ENCODE data around the gene KNOP1. TPM values are rescaled to one million over a fixed set of nuclear protein-coding genes. Genes with fewer than 3 reads are reported as not detected.
"Not testable (repeated sequence)": the region's sequence is repeated elsewhere in the genome, so short reads cannot be mapped to it uniquely, and the experiment has no call there.

The KNOP1 gene
- total and polyA plus RNA-seq, 2 of the 4 experiments (the other 2 are of a cell fraction) = 7.0 to 8.4 TPM

DNA sequence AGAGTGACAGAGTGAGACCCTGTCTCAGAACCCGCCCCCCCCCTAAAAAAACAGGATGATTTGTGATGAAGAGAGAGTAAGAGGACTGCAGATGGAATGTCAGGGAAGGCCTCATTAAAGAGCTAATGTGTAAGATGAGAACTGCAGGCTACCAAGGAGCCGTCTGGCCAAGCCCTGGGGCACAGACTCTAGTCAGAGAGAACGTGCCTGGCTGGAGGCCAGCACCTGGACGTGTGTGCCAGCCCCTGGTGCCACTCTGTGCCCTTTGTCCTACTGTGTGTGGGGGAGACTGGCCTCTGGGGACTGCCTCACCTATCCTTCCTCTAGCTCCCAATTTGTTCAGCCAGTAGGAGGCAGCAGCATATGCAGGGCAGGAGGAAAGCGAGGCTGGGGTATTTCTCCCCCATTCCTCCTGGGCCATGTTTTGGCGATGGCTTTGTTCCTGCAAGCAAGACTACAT is 37.1 kb downstream of the KNOP1 start:
- Histone ChIP-seq H3K9me3 (ENCODE audit: control insufficient read depth, insufficient read depth, low read length) (peaks cover 2% of the 10 kb centered on the region), H4K8ac (ENCODE audit: low read depth in 2 of 2, low read length in 2 of 2) (no peak overlapping the region), H3K27me3 (ENCODE audit: control insufficient read depth, insufficient read depth, low read length) (no peaks in the 10 kb centered on the region), H3K4me2 (ENCODE audit: low read depth, low read length) (no peak overlapping the region), H2AK5ac (ENCODE audit: low read depth, low read length) (no peak overlapping the region), H3K56ac (ENCODE audit: extremely low read depth, insufficient read depth, low read length) (no peak overlapping the region), H2BK5ac (ENCODE audit: low read depth, low read length, poor library complexity, severe bottlenecking) (no peak overlapping the region), H3K4me3 (ENCODE audit: insufficient read depth, low read depth, low read length) (no peak overlapping the region), H3K27ac (ENCODE audit: insufficient read depth, low read length) (no peak overlapping the region), H4K91ac (ENCODE audit: insufficient read depth, low read depth, low read length) (no peak overlapping the region), H2BK120ac (ENCODE audit: low read depth, low read length) (no peak overlapping the region), H3K18ac (ENCODE audit: low read depth, low read length) (no peak overlapping the region), H3K9me1 (ENCODE audit: insufficient read depth, low read length) (no peaks in the 10 kb centered on the region; the same call in 1 of the 2 replicates), H2BK15ac (ENCODE audit: low read depth, low read length) (no peak overlapping the region), H2BK20ac (ENCODE audit: low read depth, low read length) (no peak overlapping the region), H3K23ac (ENCODE audit: low read depth, low read length) (no peak overlapping the region), H4K20me1 (ENCODE audit: insufficient read depth, low read length) (no peaks in the 10 kb centered on the region), H3K79me1 (ENCODE audit: low read depth in 1 of 2, low read length in 2 of 2) (peaks cover 0 to 3% of the 10 kb centered on the region in 2 experiments; a peak in 2 of 4 replicates), H3K36me3 (ENCODE audit: control insufficient read depth, insufficient read depth, low read length) (peaks cover 31% of the 10 kb centered on the region), H2AFZ (replicated peaks; ENCODE audit: low read length, poor library complexity) (peak overlapping the region; percentile 47), H2AK9ac (replicated peaks; ENCODE audit: low read depth, low read length, poor library complexity) (no peak overlapping the region), H3K4ac (ENCODE audit: low read depth, low read length) (no peak overlapping the region), H3K4me1 (ENCODE audit: control insufficient read depth, insufficient read depth, low read length) (no peaks in the 10 kb centered on the region), H4K5ac (ENCODE audit: low read depth, low read length) (no peak overlapping the region), H3K14ac (replicated peaks; ENCODE audit: low read depth, low read length) (no peak overlapping the region), H3K9ac (ENCODE audit: low read depth, low read length) (no peak overlapping the region)
- no peak for TF ChIP-seq USF2 (IDR thresholded peaks at IDR 0.05; ENCODE audit: low read depth, low read length)
- no peak for TF ChIP-seq MXI1 (IDR thresholded peaks at IDR 0.05; ENCODE audit: borderline replicate concordance, low read depth, low read length)
- peak; percentile 14; the same call in 1 of the 2 replicates for TF ChIP-seq RAD21 (IDR thresholded peaks at IDR 0.05; ENCODE audit: low read length)
- TF ChIP-seq POLR2A (IDR thresholded peaks at IDR 0.05; ENCODE audit: low read depth, low read length) = no peak
- dilution Hi-C loops (cut with HindIII; ENCODE audit: low sequenced_read_pairs, unreplicated experiment) = no loop called here
- no TSS peak for BruUV-seq (replicated peaks)
- ATAC-seq (ENCODE audit: low read depth) (no peak), DNase-seq (no peak)
- WGBS, 2 experiments (ENCODE audit: extremely low coverage in 2 of 2, insufficient read length in 1 of 2) = 80% methylated on average over 2 of the region's 6 CpGs; no CpG with 5 or more reads in 1 of the 2 experiments
- CTCF ChIA-PET = interaction anchor here (0.5 to 1.5 kb wide), 3 partner anchors 8 to 18 kb away, joined by 3 read pairs; no protein-coding TSS in a partner anchor
- intact Hi-C loops (cut with micrococcal nuclease) = no loop called here
- in situ Hi-C loops (cut with MboI; ENCODE audit: low sequenced_read_pairs) = no loop called here
- POLR2A ChIA-PET (ENCODE audit: unreplicated experiment) = no interaction called here

- in situ Hi-C loops (cut with MboI; ENCODE audit: low sequenced_read_pairs); ATAC-seq (ENCODE audit: low read depth): not testable (repeated sequence)
- no CpG with 5 or more reads among the region's 6 CpGs for WGBS, 2 experiments (ENCODE audit: extremely low coverage in 2 of 2, insufficient read length in 1 of 2)
Measured at GRCh38 chr16:19679281-19679680, 38.7 kb downstream of the KNOP1 start.

More at GRCh38 chr16:19679281-19679680, 38.7 kb downstream of the KNOP1 start:
- H3K9me3 ChIP-seq (ENCODE audit: control insufficient read depth, insufficient read depth, low read length); H2AK9ac ChIP-seq (replicated peaks; ENCODE audit: low read depth, low read length, poor library complexity); H3K56ac ChIP-seq (ENCODE audit: extremely low read depth, insufficient read depth, low read length); BruUV-seq (replicated peaks); H3K9me1 ChIP-seq (ENCODE audit: insufficient read depth, low read length); DNase-seq; intact Hi-C loops (cut with micrococcal nuclease); H4K91ac ChIP-seq (ENCODE audit: insufficient read depth, low read depth, low read length); H3K9ac ChIP-seq (ENCODE audit: low read depth, low read length); H3K27me3 ChIP-seq (ENCODE audit: control insufficient read depth, insufficient read depth, low read length); H2AFZ ChIP-seq (replicated peaks; ENCODE audit: low read length, poor library complexity); H2BK15ac ChIP-seq (ENCODE audit: low read depth, low read length); H3K23ac ChIP-seq (ENCODE audit: low read depth, low read length); H3K27ac ChIP-seq (ENCODE audit: insufficient read depth, low read length); H2BK5ac ChIP-seq (ENCODE audit: low read depth, low read length, poor library complexity, severe bottlenecking); H4K20me1 ChIP-seq (ENCODE audit: insufficient read depth, low read length); dilution Hi-C loops (cut with HindIII; ENCODE audit: low sequenced_read_pairs, unreplicated experiment); H3K4me1 ChIP-seq (ENCODE audit: control insufficient read depth, insufficient read depth, low read length); H3K18ac ChIP-seq (ENCODE audit: low read depth, low read length); H2BK120ac ChIP-seq (ENCODE audit: low read depth, low read length); H2AK5ac ChIP-seq (ENCODE audit: low read depth, low read length); H3K79me1 ChIP-seq (ENCODE audit: low read depth in 1 of 2, low read length in 2 of 2); H3K4ac ChIP-seq (ENCODE audit: low read depth, low read length); H2BK20ac ChIP-seq (ENCODE audit: low read depth, low read length); H4K5ac ChIP-seq (ENCODE audit: low read depth, low read length); H3K4me2 ChIP-seq (ENCODE audit: low read depth, low read length); H4K8ac ChIP-seq (ENCODE audit: low read depth in 2 of 2, low read length in 2 of 2); H3K4me3 ChIP-seq (ENCODE audit: insufficient read depth, low read depth, low read length); POLR2A ChIA-PET (ENCODE audit: unreplicated experiment); H3K14ac ChIP-seq (replicated peaks; ENCODE audit: low read depth, low read length): not testable (repeated sequence)
- CTCF ChIA-PET = interaction anchor here (0.7 kb wide), 1 partner anchor 11 kb away, joined by 3 read pairs; no protein-coding TSS in a partner anchor
- H3K36me3 ChIP-seq (ENCODE audit: control insufficient read depth, insufficient read depth, low read length) = peaks cover 23% of the 10 kb centered on the region
